ENCODE results near the gene RSBN1.
"Not testable (repeated sequence)": the region's sequence is repeated elsewhere in the genome, so short reads cannot be mapped to it uniquely, and the experiment has no call there.

RSBN1 gene

DNA sequence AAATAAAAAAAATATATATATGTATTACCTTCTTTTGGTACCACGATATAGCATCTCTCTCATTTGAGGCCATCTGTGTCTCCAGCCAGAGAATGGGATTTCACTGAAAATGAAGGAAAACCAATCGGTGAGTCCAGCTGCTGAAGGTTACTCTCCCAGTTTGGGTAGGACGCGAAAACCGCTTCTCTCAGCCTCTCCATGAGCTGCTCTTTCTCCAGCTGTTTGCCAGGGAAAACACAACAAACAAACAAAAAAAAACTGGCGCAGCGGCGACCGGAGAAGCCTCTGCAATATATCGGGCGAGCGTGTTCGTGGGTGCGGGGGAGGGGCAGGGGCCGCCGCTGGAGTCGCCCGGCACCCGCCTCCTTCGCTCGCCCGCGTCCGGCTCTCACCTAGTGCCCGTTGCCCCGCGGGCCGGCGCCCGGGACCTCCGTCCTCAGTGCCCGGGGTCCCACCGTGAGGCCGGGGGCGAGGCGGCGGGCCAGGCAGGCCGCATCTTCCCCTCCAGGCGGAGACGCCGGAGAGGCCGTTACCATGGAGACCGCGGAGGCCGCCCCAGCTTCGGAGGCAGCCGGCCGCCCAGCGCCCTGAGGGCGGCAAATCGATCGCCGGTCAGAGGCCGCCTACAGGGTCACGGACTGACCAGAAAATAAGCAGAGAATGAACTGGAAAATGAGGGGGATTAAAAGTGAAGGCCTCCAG lies 53.5 kb downstream of the RSBN1 start:
- TF ChIP-seq, protein P1, sequence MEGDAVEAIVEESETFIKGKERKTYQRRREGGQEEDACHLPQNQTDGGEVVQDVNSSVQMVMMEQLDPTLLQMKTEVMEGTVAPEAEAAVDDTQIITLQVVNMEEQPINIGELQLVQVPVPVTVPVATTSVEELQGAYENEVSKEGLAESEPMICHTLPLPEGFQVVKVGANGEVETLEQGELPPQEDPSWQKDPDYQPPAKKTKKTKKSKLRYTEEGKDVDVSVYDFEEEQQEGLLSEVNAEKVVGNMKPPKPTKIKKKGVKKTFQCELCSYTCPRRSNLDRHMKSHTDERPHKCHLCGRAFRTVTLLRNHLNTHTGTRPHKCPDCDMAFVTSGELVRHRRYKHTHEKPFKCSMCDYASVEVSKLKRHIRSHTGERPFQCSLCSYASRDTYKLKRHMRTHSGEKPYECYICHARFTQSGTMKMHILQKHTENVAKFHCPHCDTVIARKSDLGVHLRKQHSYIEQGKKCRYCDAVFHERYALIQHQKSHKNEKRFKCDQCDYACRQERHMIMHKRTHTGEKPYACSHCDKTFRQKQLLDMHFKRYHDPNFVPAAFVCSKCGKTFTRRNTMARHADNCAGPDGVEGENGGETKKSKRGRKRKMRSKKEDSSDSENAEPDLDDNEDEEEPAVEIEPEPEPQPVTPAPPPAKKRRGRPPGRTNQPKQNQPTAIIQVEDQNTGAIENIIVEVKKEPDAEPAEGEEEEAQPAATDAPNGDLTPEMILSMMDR (IDR thresholded peaks at IDR 0.05; ENCODE audit: low read depth, low read length) = no peak
- H3K36me3 ChIP-seq = peaks cover 5% of the 10 kb centered on the region
- no peaks in the 10 kb centered on the region for H3K4me1 ChIP-seq
- H3K27me3 ChIP-seq = no peaks in the 10 kb centered on the region
- no peaks in the 10 kb centered on the region for H3K9me3 ChIP-seq
- H3K4me3 ChIP-seq (ENCODE audit: low read depth, low read length) = peak overlapping the region; percentile 94
- peak; percentile 84 for DNase-seq

- Histone ChIP-seq H3K9me3 (no peaks in the 10 kb centered on the region), H3K36me3 (peaks cover 5% of the 10 kb centered on the region), H3K27me3 (no peaks in the 10 kb centered on the region), H3K4me1 (no peaks in the 10 kb centered on the region), H3K4me3 (ENCODE audit: low read depth, low read length) (no peak overlapping the region)
- DNase-seq = no peak
- TF ChIP-seq, protein P1 (IDR thresholded peaks at IDR 0.05; ENCODE audit: low read depth, low read length) = no peak
Observed at GRCh38 chr1:113756461-113756860, 55.8 kb downstream of the RSBN1 start.

DNA sequence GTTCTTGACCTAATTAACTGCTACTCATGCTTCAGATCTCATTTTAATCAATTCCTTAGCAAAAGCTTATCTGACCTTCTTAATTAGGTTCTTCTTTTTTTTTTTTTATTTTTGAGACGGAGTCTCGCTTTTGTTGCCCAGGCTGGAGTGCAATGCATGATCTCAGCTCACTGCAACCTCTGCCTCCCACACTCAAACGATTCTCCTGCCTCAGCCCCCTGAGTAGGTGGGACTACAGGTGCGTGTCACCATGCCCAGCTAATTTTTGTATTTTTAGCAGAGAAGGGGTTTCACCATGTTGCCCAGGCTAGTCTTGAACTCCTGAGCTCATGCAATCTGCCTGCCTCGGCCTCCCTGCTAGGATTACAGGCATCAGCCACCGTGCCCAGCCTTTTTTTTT lies 58.9 kb downstream of the RSBN1 start:
- not testable (repeated sequence) for H3K36me3 ChIP-seq; H3K9me3 ChIP-seq; H3K4me3 ChIP-seq (ENCODE audit: low read depth, low read length)

DNA sequence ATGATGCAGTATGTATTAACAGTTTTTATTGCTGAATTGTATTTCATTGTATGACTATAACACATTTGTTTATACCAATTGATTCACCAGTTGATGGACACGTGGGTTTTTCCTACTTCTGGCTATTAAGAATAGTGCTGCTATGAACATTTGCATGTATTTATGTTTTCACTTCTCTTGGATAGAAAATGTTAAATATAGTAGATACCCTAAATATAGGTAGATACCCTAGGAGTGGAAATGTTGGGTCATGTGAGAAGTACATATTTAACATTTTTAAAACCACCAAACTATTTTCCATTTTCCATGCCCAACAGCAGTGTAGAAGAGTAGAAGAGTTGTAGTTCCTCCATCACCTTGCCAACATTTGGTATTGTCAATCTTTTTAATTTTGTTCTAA lies 60.8 kb downstream of the RSBN1 start:
- TF ChIP-seq, protein P1 (IDR thresholded peaks at IDR 0.05; ENCODE audit: low read depth, low read length) = no peak
- Histone ChIP-seq H3K36me3 (peaks cover 4% of the 10 kb centered on the region), H3K4me1 (no peaks in the 10 kb centered on the region), H3K27me3 (no peaks in the 10 kb centered on the region), H3K4me3 (ENCODE audit: low read depth, low read length) (no peak overlapping the region), H3K9me3 (no peaks in the 10 kb centered on the region)
- no peak for DNase-seq

More for the DNA sequence above, 58.9 kb downstream of the RSBN1 start:
- H3K4me1 ChIP-seq, DNase-seq, H3K27me3 ChIP-seq: not testable (repeated sequence)

DNA sequence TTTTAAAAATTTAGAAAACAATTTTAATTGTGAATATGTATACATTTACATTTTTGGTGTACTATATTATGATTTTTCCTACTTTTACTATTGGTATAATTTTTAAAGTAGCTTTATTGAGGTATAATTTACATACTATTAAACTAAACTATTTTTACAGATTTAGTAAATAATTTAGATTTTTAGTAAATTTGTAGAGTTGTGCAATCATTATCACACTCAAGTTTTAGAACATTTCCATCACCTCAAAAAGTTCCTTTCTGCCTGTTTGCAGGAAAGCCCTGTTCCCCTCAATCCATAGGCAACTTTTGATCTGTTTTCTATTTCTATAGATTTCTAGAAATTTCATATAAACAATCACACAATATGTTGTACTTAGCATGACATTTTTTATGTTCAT lies 61.2 kb downstream of the RSBN1 start:
- no peak for DNase-seq
- H3K36me3 ChIP-seq = peaks cover under 1% of the 10 kb centered on the region; the same call in 1 of the 2 replicates
- no peaks in the 10 kb centered on the region for H3K4me1 ChIP-seq
- no peaks in the 10 kb centered on the region for H3K9me3 ChIP-seq
- TF ChIP-seq, protein P1 (IDR thresholded peaks at IDR 0.05; ENCODE audit: low read depth, low read length) = no peak
- no peak overlapping the region for H3K4me3 ChIP-seq (ENCODE audit: low read depth, low read length)
- no peaks in the 10 kb centered on the region for H3K27me3 ChIP-seq

- Histone ChIP-seq H3K4me3 (ENCODE audit: low read depth, low read length) (no peak overlapping the region), H3K36me3 (peaks cover 5% of the 10 kb centered on the region; the same call in 1 of the 2 replicates), H3K4me1 (no peaks in the 10 kb centered on the region), H3K9me3 (no peaks in the 10 kb centered on the region), H3K27me3 (no peaks in the 10 kb centered on the region)
- no peak for DNase-seq
- TF ChIP-seq, protein P1 (IDR thresholded peaks at IDR 0.05; ENCODE audit: low read depth, low read length) = no peak
Observed at GRCh38 chr1:113749402-113749801, 62.9 kb downstream of the RSBN1 start.

All from BE2C (cell line).